Left lung (tissue), 10 donors: ENCODE measurements around the gene XXYLT1. TPM values are rescaled to one million over a fixed set of nuclear protein-coding genes. Genes with fewer than 3 reads are reported as not detected.

Experiments used
- ATAC-seq: fragments of 200-7000 bp; cut with Tn5 transposase; one replicate; pipeline ENCODE4 v1.9.1; 2020; ENCODE audit warnings: moderate library complexity
- DNase-seq, 4 donors: peaks; one replicate each; pipeline ENCODE4 v3.0.0-alpha.2; 2013 to 2020
- H3K27ac ChIP-seq, 2 donors: fragments of 200-600 bp; sonication (generic) in 1 of 2; one replicate each; pipeline versions ENCODE4 v1.5.0 to v1.8.0; 2020 to 2021
- H3K27me3 ChIP-seq, 2 donors: fragments of 200-600 bp; sonication (generic) in 1 of 2; one replicate each; pipeline versions ENCODE4 v1.5.0 to v1.8.0; 2020 to 2021
- H3K36me3 ChIP-seq, 2 donors: fragments of 200-600 bp; sonication (generic) in 1 of 2; one replicate each; pipeline versions ENCODE4 v1.5.0 to v1.8.0; 2020 to 2021
- H3K4me1 ChIP-seq, 2 donors: fragments of 200-600 bp; one replicate each; pipeline ENCODE4 v1.8.0; 2021
- H3K4me3 ChIP-seq, 2 donors: fragments of 200-600 bp; sonication (generic) in 1 of 2; one replicate each; pipeline versions ENCODE4 v1.5.0 to v1.8.0; 2020 to 2021; ENCODE audit warnings: mild to moderate bottlenecking in 1 of 2
- H3K9me3 ChIP-seq, 2 donors: fragments of 200-600 bp; sonication (generic) in 1 of 2; one replicate each; pipeline versions ENCODE4 v1.5.0 to v1.8.0; 2020 to 2021
- CTCF ChIP-seq, 2 donors: fragments of 200-600 bp; sonication (generic) in 1 of 2; IDR thresholded peaks; one replicate each; pipeline versions ENCODE4 v1.5.0 to v1.8.0; 2021; ENCODE audit warnings: antibody characterized with exemption in 2 of 2
- intact Hi-C, 2 donors: fragments of 100-400 bp; cut with DNase I; formaldehyde crosslinking; loops; one replicate each; pipeline versions ENCODE4 v1.11.2 to v1.14.2; 2022
- polyA plus RNA-seq, 6 donors: library from polyadenylated mRNA; unstranded; fragments of 120-200 nt; gene quantifications; one replicate each; pipeline ENCODE4 v1.2.1, GENCODE V29; 2013; ENCODE audit not compliant: insufficient read length in 6 of 6
- total RNA-seq, 2 donors: library from RNA; stranded (reverse); fragmentation: NEBNext Ultra II Directional; extraction: Animal tissue kit (Norgen Biotek cat#: 25700); gene quantifications; one replicate each; pipeline ENCODE4 v1.2.1, GENCODE V29; 2021
- donor health status: DM: no; HTN: yes; CAD: no.
- donor health status: DM: no; HTN: no; CAD: no.

XXYLT1 gene
- total and polyA plus RNA-seq, 8 donors = 11.3 to 31.1 (median 25.5) TPM

DNA sequence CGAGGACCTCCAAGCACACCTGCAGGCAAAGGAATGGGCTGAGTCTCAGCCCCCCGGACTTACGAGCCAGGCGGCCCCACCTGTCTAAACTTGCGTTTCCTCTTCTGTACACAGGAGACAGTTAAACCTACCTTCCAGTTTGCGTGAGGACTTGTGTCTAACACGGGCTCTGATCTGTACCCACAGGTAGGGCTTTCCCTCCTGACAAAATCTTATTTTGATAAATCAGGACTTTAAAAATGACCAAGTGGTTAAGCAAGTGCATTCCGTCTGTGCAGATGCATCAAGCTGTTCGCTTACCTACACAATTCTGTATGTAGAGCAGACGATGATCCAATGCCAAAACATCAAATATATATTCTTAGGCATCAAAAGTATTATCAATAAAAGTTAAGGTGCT is 238.0 kb downstream of the XXYLT1 start:
- no peak for ATAC-seq
- Histone ChIP-seq H3K9me3 (no peaks in the 10 kb centered on the region), H3K36me3 (no peaks in the 10 kb centered on the region), H3K4me1 (no peaks in the 10 kb centered on the region), H3K4me3 (no peak overlapping the region), H3K27me3 (no peaks in the 10 kb centered on the region), H3K27ac (no peak overlapping the region)
- intact Hi-C loops = no loop called here
- TF ChIP-seq CTCF (IDR thresholded peaks at IDR 0.05) = no peak
- peak in 1 of 4 donors; percentile 7 for DNase-seq

DNA sequence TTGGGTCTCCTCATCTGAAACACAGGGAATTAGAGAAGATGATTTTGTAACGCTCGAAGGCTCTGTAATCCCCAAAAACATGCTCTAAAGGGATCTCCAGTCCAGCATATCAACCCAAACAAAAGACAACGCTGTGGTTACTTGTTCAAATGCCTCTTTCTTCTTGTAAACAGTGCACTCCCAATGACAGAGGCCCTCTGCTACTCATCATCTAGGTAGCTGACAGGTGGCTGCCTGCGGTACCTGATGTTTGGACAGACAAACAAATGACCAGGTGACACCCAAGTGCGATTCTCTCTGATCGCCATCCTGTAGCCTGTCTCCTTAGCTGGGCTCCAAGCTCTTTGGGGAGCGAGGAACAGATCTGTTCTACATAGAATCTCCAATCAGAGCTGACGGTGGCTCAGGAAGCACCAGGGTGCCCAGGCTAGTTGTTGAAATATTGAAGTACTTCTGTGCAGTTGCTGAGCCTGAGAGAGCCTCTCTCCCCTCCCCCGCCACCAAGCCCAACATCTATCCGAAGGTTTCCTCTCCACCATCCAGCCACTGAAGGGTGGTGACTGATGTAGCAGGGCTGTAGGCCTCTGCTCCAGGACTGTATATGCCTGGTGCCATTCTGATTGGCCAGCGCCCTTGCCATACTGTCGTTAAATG is 238.7 kb downstream of the XXYLT1 start:
- intact Hi-C loops = no loop called here
- Histone ChIP-seq H3K9me3 (no peaks in the 10 kb centered on the region), H3K36me3 (no peaks in the 10 kb centered on the region), H3K4me3 (no peak overlapping the region), H3K27me3 (no peaks in the 10 kb centered on the region), H3K27ac (peak overlapping the region in 1 of 2 donors; percentile 68), H3K4me1 (no peaks in the 10 kb centered on the region)
- ATAC-seq (no peak), DNase-seq (peak in 1 of 4 donors; percentile 17)
- TF ChIP-seq CTCF (IDR thresholded peaks at IDR 0.05) = no peak

GRCh38 chr3:195031574-195032003 is 239.4 kb downstream of the XXYLT1 start:
- Histone ChIP-seq H3K27ac (peak overlapping the region in 1 of 2 donors; percentile 68), H3K27me3 (no peaks in the 10 kb centered on the region), H3K9me3 (no peaks in the 10 kb centered on the region), H3K4me3 (no peak overlapping the region), H3K4me1 (no peaks in the 10 kb centered on the region), H3K36me3 (no peaks in the 10 kb centered on the region)
- DNase-seq (peak in 1 of 4 donors; percentile 23), ATAC-seq (no peak)
- no peak for TF ChIP-seq CTCF (IDR thresholded peaks at IDR 0.05)
- intact Hi-C loops = no loop called here

- no peak for DNase-seq
- TF ChIP-seq CTCF (IDR thresholded peaks at IDR 0.05) = no peak
- Histone ChIP-seq H3K9me3 (no peaks in the 10 kb centered on the region), H3K27me3 (no peaks in the 10 kb centered on the region), H3K36me3 (no peaks in the 10 kb centered on the region), H3K27ac (peak overlapping the region; percentile 33 to 68), H3K4me1 (no peaks in the 10 kb centered on the region), H3K4me3 (no peak overlapping the region)
- ATAC-seq = peak; percentile 43
- intact Hi-C loops = no loop called here
Observed at GRCh38 chr3:195030791-195031321, 240.1 kb downstream of the XXYLT1 start.

GRCh38 chr3:195028877-195029606 is 241.9 kb downstream of the XXYLT1 start:
- H3K27me3 ChIP-seq = no peaks in the 10 kb centered on the region
- no peak for TF ChIP-seq CTCF (IDR thresholded peaks at IDR 0.05)
- no peaks in the 10 kb centered on the region for H3K36me3 ChIP-seq
- no peaks in the 10 kb centered on the region for H3K4me1 ChIP-seq
- no peaks in the 10 kb centered on the region for H3K9me3 ChIP-seq
- DNase-seq = no peak
- ATAC-seq = no peak
- H3K4me3 ChIP-seq = no peak overlapping the region
- H3K27ac ChIP-seq = peak overlapping the region in 1 of 2 donors; percentile 45
- intact Hi-C loops = no loop called here
